Mesenteric fat pad (tissue), 1 donor: ENCODE measurements around the gene WIPF1. TPM values are rescaled to one million over a fixed set of nuclear protein-coding genes. Genes with fewer than 3 reads are reported as not detected.

Experiments used
- DNase-seq: peaks from one replicate; pipeline ENCODE4 v3.0.0-alpha.2; 2020; ENCODE audit warnings: low spot score
- total RNA-seq: library from RNA; stranded (reverse); fragmentation: NEBNext Ultra II Directional; extraction: Animal tissue kit (Norgen Biotek cat#: 25700); gene quantifications from one replicate; pipeline ENCODE4 v1.2.1, GENCODE V29; 2021
- donor health status: DM: yes; HTN: yes; CAD: no.

Gene WIPF1
- total RNA-seq, 1 donor from 2014 or later: 84.0 TPM

DNA sequence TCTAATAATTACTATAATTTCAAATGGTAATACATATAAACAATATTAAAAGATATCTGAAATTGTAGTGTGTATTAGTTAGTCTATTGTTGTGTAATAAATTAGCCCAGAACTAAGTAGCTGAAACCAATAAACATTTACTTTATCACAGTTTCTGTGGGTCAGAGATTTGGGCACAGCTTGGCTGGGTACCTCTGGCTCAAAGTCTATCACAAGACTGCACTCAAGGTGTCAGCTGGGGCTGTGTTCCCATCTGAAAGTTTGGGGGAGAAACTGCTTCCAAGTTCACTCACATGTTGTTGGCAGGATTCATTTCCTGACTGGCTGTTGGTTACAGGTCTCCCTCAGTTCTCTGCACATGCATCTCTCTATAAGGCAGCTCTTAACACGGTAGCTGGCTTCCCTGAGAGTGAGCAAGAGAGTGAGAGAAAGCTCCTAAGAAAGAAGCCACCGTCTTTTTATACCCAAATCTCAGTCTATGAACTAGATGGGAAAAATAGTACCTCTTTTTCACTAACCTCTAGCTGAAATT is 25.6 kb upstream of the WIPF1 start:
- DNase-seq: no peak

DNA sequence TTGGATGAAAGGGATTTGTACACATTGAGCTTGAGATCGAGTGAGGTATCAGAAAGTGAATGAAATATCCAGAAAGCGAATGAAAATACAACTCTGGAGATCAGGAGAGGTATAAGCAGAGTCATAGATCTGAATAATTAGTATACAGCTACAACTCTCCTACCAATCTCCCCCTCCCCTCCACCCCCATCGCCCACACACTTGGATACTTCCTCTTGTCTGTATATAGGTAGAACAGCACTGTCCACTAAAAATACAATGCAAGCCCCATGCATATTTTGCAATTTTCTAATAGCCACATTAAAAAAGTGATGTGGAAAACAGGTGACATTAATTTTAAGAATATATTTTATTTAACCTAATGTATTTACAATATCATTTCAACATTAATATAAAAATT is 23.7 kb upstream of the WIPF1 start:
- DNase-seq: no peak

GRCh38 chr2:174618179-174618578 is 20.6 kb upstream of the WIPF1 start:
- no peak for DNase-seq

DNA sequence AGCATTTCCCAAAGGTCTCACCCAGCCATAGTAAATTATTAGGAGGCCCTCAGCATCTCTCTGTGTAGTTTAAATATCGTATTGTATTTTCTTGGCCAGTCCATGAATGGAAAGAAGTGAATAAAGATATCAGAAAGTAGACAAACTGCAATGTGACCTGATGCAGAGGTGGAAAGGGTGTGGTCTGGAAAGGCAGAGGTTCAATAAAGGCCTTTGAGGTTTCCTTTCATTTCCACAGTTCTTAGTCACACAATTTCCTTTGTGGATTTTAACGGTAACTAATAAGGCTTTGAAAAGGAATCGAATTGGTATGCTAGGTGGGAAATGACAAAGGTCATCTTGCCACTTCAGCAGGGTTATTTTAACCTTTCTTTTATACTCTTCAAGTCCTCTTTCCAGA is 20.1 kb upstream of the WIPF1 start:
- no peak for DNase-seq

GRCh38 chr2:174617120-174617519 is 19.5 kb upstream of the WIPF1 start:
- no peak for DNase-seq

DNA sequence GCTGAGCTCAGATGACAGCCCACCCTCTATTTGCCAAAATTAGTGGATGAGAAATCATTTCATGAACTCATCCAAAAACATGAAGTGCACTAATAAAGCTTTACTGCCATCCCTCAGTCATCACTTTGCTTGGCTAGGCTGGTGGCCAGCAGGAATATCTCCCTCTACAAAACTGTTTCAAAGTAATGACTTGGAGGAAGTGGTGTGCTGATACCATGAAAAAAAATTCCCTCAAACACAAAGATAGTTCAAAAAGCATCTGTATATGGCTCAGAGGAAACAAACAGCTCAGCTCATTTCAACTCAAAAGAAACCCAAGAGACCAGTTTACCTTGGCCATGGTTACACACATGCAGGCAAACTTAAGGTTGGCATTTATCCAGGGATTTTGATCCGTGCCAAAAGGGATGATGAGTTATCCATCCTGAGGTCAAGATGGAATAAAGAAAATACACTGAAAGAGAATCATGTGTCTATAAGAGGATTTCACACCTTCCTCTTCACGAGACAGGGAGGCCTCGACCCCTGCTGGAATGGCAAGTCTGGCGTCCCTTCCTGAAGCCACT is 18.4 kb upstream of the WIPF1 start:
- DNase-seq: no peak

- DNase-seq: no peak
Measured at GRCh38 chr2:174614261-174614660, 16.7 kb upstream of the WIPF1 start.

GRCh38 chr2:174613531-174613930 is 15.9 kb upstream of the WIPF1 start:
- no peak for DNase-seq

GRCh38 chr2:174612970-174613369 is 15.4 kb upstream of the WIPF1 start:
- no peak for DNase-seq

GRCh38 chr2:174611854-174612253 is 14.2 kb upstream of the WIPF1 start:
- no peak for DNase-seq

DNA sequence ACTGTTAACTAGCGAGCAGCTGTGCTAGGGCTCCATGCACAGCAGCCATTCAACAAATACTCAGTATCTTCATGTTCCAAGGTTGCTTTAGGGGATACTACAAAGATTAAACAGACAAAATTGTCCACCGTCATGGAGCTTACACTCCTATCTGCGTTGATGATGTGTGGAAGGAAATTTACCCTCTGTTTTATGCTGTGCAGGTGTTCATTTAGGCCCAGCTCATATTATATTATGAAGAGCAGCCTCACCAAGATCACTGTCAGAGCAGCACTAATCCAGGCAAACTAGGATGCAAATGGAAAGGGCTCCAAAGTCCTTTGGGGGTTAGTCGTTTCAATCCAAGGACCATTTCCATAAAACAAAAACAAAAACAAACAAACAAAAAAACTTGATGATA is 13.4 kb upstream of the WIPF1 start:
- no peak for DNase-seq

GRCh38 chr2:174610243-174610995 is 12.8 kb upstream of the WIPF1 start:
- no peak for DNase-seq

DNA sequence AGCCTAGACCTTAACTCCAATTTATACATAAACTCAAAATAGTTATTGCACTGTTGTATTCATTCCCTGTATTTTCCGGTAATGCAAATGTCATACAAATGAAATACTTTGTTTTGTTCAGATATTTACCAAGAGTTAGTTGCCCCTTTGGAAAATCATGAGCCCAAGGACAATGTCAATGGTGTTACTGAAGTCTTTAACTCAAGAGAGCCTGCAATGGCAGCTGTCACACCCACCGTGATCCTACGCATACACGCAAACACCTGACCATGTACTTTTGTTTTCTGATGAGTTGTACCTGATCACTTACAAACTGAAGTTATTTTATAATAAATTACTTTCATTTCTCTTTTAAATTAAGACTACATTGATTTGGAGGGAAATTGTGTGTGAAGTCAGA is 11.7 kb upstream of the WIPF1 start:
- DNase-seq: no peak

DNA sequence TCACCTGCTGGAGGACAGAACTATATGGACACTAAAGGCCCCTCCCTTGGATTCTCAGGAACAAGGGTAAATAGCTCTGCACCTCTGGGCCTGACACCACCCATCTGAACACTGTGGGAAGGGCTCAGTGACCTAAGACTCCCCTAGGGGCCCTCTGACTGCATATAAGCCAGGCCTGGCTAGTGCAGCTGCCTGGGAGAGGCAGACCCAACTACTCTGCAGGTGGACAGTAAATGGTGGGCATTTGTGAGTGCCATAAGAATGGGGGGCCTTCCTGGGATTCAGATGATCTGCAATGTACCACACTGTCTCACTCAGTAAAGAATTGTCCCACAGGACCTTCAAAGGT is 11.2 kb upstream of the WIPF1 start:
- no peak for DNase-seq

DNA sequence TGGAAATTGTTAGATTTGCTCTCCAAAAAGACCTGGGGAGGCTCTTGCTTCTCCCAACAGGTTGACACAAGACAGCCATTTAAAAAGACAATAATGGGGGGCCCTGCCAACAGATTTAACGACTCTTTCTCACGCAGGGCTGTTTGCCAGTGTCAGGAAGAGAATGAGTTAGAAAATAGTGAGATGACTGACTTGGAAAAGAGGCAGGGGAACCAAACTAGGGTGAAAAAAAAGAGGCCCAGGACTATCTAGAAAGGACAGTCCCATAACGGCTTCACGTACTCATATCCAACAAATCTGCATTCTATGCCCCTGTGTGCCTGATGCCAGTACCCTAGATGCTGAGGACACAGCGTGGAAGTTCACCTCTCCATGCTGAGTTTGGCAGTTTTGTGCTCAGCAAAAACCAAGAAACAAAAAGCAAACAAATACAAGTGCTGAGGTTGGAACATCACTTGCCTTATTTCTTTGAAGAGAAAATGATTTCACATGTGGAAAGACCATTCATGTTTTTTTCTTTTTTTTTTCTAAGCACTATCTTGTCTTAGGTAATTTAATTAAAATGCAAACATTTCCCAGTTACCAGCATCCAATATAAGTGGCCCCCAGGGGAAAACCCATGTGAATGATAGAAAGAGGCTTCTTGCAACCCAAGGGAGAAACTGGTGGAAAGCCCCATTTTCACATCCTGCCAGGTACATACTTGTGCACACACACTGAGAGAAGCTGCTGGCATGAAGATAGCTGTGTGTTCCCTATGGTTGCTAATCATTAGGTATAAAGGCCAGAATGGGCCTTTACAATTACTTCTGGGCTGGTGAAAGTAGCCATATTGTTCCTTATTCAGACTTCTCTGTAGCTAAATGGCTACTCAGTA is 10.6 kb upstream of the WIPF1 start:
- DNase-seq: no peak

DNA sequence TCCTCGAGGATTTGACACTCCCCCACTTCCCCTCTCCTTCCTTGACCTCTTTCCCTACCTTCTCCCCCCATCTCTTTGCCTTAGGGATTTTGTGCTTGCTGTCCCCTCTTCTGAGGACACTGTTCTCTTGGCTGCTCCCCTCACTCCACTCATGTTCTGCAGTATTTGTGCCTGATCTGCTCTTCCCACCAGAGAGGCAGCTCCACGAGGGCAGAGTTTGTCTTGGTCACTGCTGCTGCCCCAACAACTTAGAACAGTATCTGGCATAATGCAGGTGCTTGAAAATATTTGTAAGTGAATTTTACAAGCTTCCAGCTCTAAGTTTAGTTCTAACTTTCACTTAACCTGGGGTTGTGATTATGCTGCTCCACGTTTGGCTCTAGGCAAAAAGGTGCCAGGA is 10.0 kb upstream of the WIPF1 start:
- DNase-seq: no peak

DNA sequence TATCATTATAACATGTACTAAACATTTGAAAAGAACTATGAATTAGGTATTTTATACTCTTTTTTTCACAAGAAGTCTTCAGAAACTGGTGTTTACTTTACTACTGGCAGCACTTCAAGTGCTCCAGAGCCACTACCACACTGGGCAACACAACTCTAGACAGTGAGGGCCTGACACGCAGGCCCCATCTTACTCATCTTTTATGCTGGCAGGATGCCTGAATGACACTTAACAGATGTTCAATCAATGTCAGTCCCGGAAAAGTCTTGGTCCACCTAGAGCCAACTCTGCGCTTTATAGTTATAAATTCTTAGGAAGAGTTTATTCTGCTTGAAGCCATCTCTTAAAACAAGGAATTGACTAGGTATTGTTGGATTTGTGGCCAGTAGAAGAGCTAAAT is 8.7 kb upstream of the WIPF1 start:
- no peak for DNase-seq

GRCh38 chr2:174605687-174606086 is 8.1 kb upstream of the WIPF1 start:
- DNase-seq: no peak

DNA sequence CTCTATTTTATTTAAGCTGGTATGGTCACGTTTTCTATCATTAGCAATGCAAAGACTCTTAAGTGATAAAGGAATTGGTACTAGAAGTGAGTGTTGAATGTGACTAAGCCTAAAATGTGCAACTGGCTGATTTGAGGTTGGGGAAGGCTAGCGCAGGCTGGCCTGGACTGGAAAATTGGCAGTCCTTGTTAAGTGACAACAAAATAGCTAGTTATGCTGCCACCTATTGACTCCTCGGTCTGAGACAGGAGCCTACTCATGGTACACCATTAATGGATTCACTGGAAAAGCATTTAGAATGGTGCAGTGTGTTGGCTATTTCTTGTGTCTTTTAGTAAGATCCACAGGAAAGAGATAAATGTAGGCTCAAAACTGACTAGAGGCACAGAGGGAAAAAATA is 5.7 kb upstream of the WIPF1 start:
- no peak for DNase-seq

- no peak for DNase-seq
Measured at GRCh38 chr2:174602745-174603144, 5.1 kb upstream of the WIPF1 start.

DNA sequence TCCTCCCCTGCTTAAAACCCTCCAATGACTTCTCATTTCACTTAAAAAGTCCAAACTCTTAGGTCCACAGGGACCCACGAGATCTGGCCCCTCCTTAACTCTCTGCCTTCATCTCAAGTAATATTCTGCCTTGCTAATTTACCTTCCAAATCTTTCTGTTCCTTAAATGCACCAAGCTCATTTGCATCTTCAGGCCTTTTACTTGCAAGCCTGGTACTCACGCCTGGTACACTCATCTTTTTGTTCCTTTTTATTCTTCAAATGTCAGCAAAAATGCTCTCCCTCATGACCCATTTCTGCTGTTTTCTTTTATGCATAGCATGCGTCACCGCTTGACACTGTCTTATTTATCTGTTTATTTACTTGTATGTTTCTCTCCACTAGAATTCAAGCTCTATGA is 2.7 kb upstream of the WIPF1 start:
- DNase-seq: no peak

- no peak for DNase-seq
Measured at GRCh38 chr2:174599310-174599921, 1.8 kb upstream of the WIPF1 start.
